CD4-positive, alpha-beta T cell (primary cell): ENCODE measurements around the gene SFSWAP. TPM values are rescaled to one million over a fixed set of nuclear protein-coding genes. Genes with fewer than 3 reads are reported as not detected.

ENCODE experiments used
- ATAC-seq: fragments of 200-7000 bp; cut with Tn5 transposase; one replicate; pipeline ENCODE4 v1.10.0; 2022; ENCODE audit warnings: mild to moderate bottlenecking; ENCODE audit not compliant: poor library complexity
- CTCF ChIA-PET: fragments of 350-600 bp; sonication (Branson Sonifier 250); formaldehyde crosslinking; loops from one replicate; lab custom pipeline; 2021; ENCODE audit warnings: antibody characterized with exemption, inconsistent platforms; lab: Charles Lee
- POLR2A ChIA-PET: fragments of 350-600 bp; sonication (Branson Sonifier 250); formaldehyde crosslinking; loops from one replicate; lab custom pipeline; 2021; ENCODE audit warnings: antibody characterized with exemption, inconsistent platforms; lab: Charles Lee
- DNase-seq, 14 experiments: peaks; one replicate each; pipeline ENCODE4 v3.0.0-alpha.2; 2013 to 2020; ENCODE audit warnings: mixed read lengths in 2 of 14
- H3K27ac ChIP-seq, 2 donors: one replicate each; pipeline versions ENCODE4 v1.5.1 to v1.7.0; 2013; ENCODE audit warnings: low read length in 2 of 2, low read depth in 1 of 2, mild to moderate bottlenecking in 1 of 2
- H3K27me3 ChIP-seq, 2 experiments: 1 replicate in 1 of 2; 2 replicates in 1 of 2; pipeline versions ENCODE4 v1.6.1 to v1.7.0; 2013; ENCODE audit warnings: low read length in 2 of 2, control low read depth in 1 of 2, mild to moderate bottlenecking in 1 of 2, moderate library complexity in 1 of 2; ENCODE audit not compliant: insufficient read depth in 2 of 2, control insufficient read depth in 1 of 2
- H3K36me3 ChIP-seq: one replicate; pipeline ENCODE4 v1.6.1; 2013; ENCODE audit warnings: low read length, control low read depth; ENCODE audit not compliant: insufficient read depth
- H3K4me1 ChIP-seq: one replicate; pipeline ENCODE4 v1.6.1; 2013; ENCODE audit warnings: low read length, control low read depth; ENCODE audit not compliant: insufficient read depth
- H3K4me3 ChIP-seq: one replicate; pipeline ENCODE4 v1.5.1; 2013; ENCODE audit warnings: mild to moderate bottlenecking, low read length, moderate library complexity
- H3K9me3 ChIP-seq, 2 experiments: 1 replicate in 1 of 2; 2 replicates in 1 of 2; pipeline versions ENCODE4 v1.6.1 to v1.7.0; 2013; ENCODE audit warnings: low read length in 2 of 2, mild to moderate bottlenecking in 2 of 2, control low read depth in 1 of 2, moderate library complexity in 1 of 2; ENCODE audit not compliant: control insufficient read depth in 1 of 2, insufficient read depth in 1 of 2
- H3K27ac Mint-ChIP-seq: one replicate; pipeline ENCODE4 v1.8.0; 2020; ENCODE audit warnings: mixed read lengths
- H3K27me3 Mint-ChIP-seq: one replicate; pipeline ENCODE4 v1.8.0; 2021; ENCODE audit warnings: mixed read lengths
- H3K36me3 Mint-ChIP-seq: one replicate; pipeline ENCODE4 v1.8.0; 2021; ENCODE audit warnings: low read depth, mixed read lengths
- H3K4me1 Mint-ChIP-seq: one replicate; pipeline ENCODE4 v1.8.0; 2021; ENCODE audit warnings: low read depth, mixed read lengths
- H3K4me3 Mint-ChIP-seq: one replicate; pipeline ENCODE4 v1.8.0; 2020; ENCODE audit warnings: mild to moderate bottlenecking, mixed read lengths
- H3K9me3 Mint-ChIP-seq: one replicate; pipeline ENCODE4 v1.8.0; 2020; ENCODE audit warnings: mixed read lengths
- CTCF ChIP-seq: fragments of 200-600 bp; IDR thresholded peaks from one replicate; pipeline ENCODE4 v1.8.0; 2022; ENCODE audit warnings: antibody characterized with exemption, mild to moderate bottlenecking
- intact Hi-C, 2 experiments: fragments of 100-400 bp; cut with DNase I in 1 of 2; cut with micrococcal nuclease in 1 of 2; formaldehyde crosslinking; loops; one replicate each; pipeline versions ENCODE4 v1.15.1 to v1.9.0; 2023 to 2025; cut with DNase I, micrococcal nuclease
- total RNA-seq, 174 experiments: library from RNA in 2 of 174; stranded (reverse) in 2 of 174; gene quantifications; one replicate each; pipeline ENCODE4 v1.2.3 and lab custom pipeline; 2021 to 2026

Gene SFSWAP
- total RNA-seq, 2 experiments from 2014 or later, result 88.7 to 98.4 TPM

DNA sequence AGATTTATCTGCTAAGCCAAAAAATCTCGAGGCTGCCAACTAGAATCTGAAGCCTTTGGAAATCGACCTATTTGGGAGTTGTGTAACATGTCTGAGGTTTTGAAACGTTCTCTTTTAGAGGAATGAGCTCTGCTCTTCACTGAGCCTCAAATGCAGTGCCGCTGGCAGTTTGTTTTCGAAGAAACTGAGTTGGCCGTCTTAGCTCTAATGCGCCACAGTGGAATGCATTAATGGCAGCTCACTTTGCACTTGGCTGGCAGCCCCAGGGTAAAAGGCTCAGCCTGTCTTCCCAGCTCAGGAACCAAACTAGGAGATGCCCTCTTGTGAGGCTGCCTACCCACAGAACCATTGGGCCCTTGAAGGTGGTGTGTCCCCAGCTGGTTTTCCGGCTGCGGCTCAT, 53.8 kb downstream of the SFSWAP start:
- Histone ChIP-seq H3K4me3 (no peak overlapping the region), H3K4me1 (no peaks in the 10 kb centered on the region), H3K9me3 (no peaks in the 10 kb centered on the region), H3K36me3 (peaks cover 76% of the 10 kb centered on the region), H3K27me3 (no peaks in the 10 kb centered on the region), H3K27ac (no peak overlapping the region)
- no peaks in the 10 kb centered on the region for H3K27me3 Mint-ChIP-seq
- ChIA-PET POLR2A (interaction anchor here (1.0 kb wide), 1 partner anchor 26 kb away, joined by 3 read pairs; no protein-coding TSS in a partner anchor), CTCF (no interaction called here)
- ATAC-seq (no peak), DNase-seq (no peak)
- intact Hi-C loops, result no loop called here
- no peaks in the 10 kb centered on the region for H3K9me3 Mint-ChIP-seq
- no peak for TF ChIP-seq CTCF
- no peaks in the 10 kb centered on the region for H3K4me1 Mint-ChIP-seq
- H3K4me3 Mint-ChIP-seq, result no peak overlapping the region
- no peak overlapping the region for H3K27ac Mint-ChIP-seq
- H3K36me3 Mint-ChIP-seq, result peaks cover 84% of the 10 kb centered on the region

- Mint-ChIP-seq H3K4me3 (no peak overlapping the region), H3K27me3 (no peaks in the 10 kb centered on the region), H3K9me3 (no peaks in the 10 kb centered on the region), H3K36me3 (peaks cover 84% of the 10 kb centered on the region), H3K27ac (no peak overlapping the region), H3K4me1 (no peaks in the 10 kb centered on the region)
- Histone ChIP-seq H3K9me3 (no peaks in the 10 kb centered on the region), H3K4me1 (no peaks in the 10 kb centered on the region), H3K4me3 (no peak overlapping the region), H3K27me3 (no peaks in the 10 kb centered on the region), H3K36me3 (peaks cover 75% of the 10 kb centered on the region), H3K27ac (no peak overlapping the region)
- intact Hi-C loops, result no loop called here
- POLR2A ChIA-PET, result no interaction called here
- CTCF ChIA-PET, result no interaction called here
- no peak for TF ChIP-seq CTCF
- DNase-seq, result no peak
- no peak for ATAC-seq
Observed at GRCh38 chr12:131765961-131766360, 55.1 kb downstream of the SFSWAP start.

DNA sequence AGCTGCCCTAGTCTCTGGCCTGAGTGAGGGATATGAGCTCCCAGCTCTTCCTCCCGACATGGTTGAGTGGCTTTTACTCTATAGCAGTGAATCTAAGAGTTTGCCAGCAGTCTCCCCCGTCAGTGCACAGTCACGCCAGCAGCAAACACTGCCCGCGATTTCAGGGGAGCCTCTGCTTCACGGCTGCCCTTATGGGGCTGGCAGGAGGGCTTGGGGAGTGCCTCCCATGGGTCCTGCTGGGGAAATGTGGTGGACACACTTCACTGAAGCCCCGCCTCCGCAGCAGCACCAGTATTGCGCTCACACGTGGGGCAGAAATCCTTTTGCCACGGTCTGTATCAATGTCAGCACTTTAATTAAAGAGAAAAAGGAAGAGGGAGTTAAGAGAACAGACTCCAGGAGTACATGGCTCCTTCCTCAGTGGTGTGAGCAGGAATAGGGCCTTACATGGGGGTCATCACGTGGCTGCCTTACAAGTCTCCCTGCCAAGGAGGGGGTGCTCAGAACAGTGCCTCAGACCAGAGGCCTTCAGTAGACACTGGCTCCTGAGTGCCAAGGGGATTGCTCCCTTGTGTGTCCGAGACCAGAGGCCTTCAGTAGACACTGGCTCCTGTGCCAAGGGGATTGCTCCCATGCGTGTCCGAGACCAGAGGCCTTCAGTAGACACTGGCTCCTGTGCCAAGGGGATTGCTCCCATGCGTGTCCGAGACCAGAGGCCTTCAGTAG, 55.7 kb downstream of the SFSWAP start:
- Histone ChIP-seq H3K4me1 (no peaks in the 10 kb centered on the region), H3K4me3 (no peak overlapping the region), H3K27me3 (no peaks in the 10 kb centered on the region), H3K36me3 (peaks cover 75% of the 10 kb centered on the region), H3K27ac (no peak overlapping the region), H3K9me3 (no peaks in the 10 kb centered on the region)
- DNase-seq (no peak), ATAC-seq (no peak)
- ChIA-PET POLR2A (no interaction called here), CTCF (no interaction called here)
- intact Hi-C loops, result no loop called here
- peaks cover 83% of the 10 kb centered on the region for H3K36me3 Mint-ChIP-seq
- no peak for TF ChIP-seq CTCF
- no peak overlapping the region for H3K4me3 Mint-ChIP-seq
- H3K27ac Mint-ChIP-seq, result no peak overlapping the region
- no peaks in the 10 kb centered on the region for H3K27me3 Mint-ChIP-seq
- no peaks in the 10 kb centered on the region for H3K9me3 Mint-ChIP-seq
- H3K4me1 Mint-ChIP-seq, result no peaks in the 10 kb centered on the region
